Liver (tissue), 9 donors: ENCODE results near the gene DCLK2. TPM values are rescaled to one million over a fixed set of nuclear protein-coding genes. Genes with fewer than 3 reads are reported as not detected.

ENCODE experiments used
- DNase-seq: peaks from one replicate; pipeline ENCODE4 v3.0.0-alpha.2; 2017; ENCODE audit warnings: low spot score
- H3K27ac ChIP-seq, 2 donors: one replicate each; pipeline ENCODE4 v1.7.0; 2013; ENCODE audit warnings: inconsistent platforms in 2 of 2, low read length in 2 of 2, control low read depth in 1 of 2, low read depth in 1 of 2, mild to moderate bottlenecking in 1 of 2
- H3K27me3 ChIP-seq, 4 donors: one replicate each; pipeline versions ENCODE4 v1.6.1 to v1.7.0; 2013; ENCODE audit warnings: low read length in 3 of 4, inconsistent platforms in 1 of 4, mild to moderate bottlenecking in 1 of 4, moderate library complexity in 1 of 4; ENCODE audit not compliant: control insufficient read depth in 4 of 4, insufficient read depth in 4 of 4
- H3K36me3 ChIP-seq, 4 donors: one replicate each; pipeline versions ENCODE4 v1.6.1 to v1.7.0; 2013; ENCODE audit warnings: low read length in 3 of 4, mild to moderate bottlenecking in 3 of 4, low read depth in 1 of 4, moderate library complexity in 1 of 4; ENCODE audit not compliant: control insufficient read depth in 4 of 4, insufficient read depth in 3 of 4
- H3K4me1 ChIP-seq, 4 donors: one replicate each; pipeline versions ENCODE4 v1.6.1 to v1.7.0; 2013; ENCODE audit warnings: low read length in 3 of 4, mild to moderate bottlenecking in 3 of 4, moderate library complexity in 1 of 4; ENCODE audit not compliant: control insufficient read depth in 4 of 4, insufficient read depth in 4 of 4
- H3K4me3 ChIP-seq, 3 donors: one replicate each; pipeline versions ENCODE4 v1.6.1 to v1.7.0; 2013; ENCODE audit warnings: low read length in 3 of 3, control low read depth in 1 of 3, low read depth in 1 of 3, mild to moderate bottlenecking in 1 of 3
- H3K9ac ChIP-seq, 2 donors: one replicate each; pipeline ENCODE4 v1.7.0; 2013; ENCODE audit warnings: low read length in 2 of 2, mild to moderate bottlenecking in 2 of 2, moderate library complexity in 2 of 2, control low read depth in 1 of 2, low read depth in 1 of 2
- H3K9me3 ChIP-seq, 4 donors: one replicate each; pipeline versions ENCODE4 v1.6.1 to v1.7.0; 2013; ENCODE audit warnings: low read length in 3 of 4; ENCODE audit not compliant: control insufficient read depth in 4 of 4
- EGR1 ChIP-seq, 2 donors: IDR thresholded peaks; 2 replicates each; pipeline ENCODE4 v1.6.1; 2016 to 2018; ENCODE audit warnings: antibody characterized with exemption in 2 of 2, low read depth in 2 of 2
- FOXA1 ChIP-seq: IDR thresholded peaks from 2 replicates; pipeline ENCODE4 v1.6.1; 2016; ENCODE audit warnings: antibody characterized with exemption
- FOXA2 ChIP-seq: IDR thresholded peaks from 2 replicates; pipeline ENCODE4 v1.6.1; 2016; ENCODE audit warnings: antibody characterized with exemption
- GABPA ChIP-seq, 2 donors: IDR thresholded peaks in 1 of 2; conservative IDR thresholded peaks in 1 of 2; 2 replicates each; pipeline ENCODE4 v1.6.1; 2016; ENCODE audit warnings: antibody characterized with exemption in 2 of 2, mild to moderate bottlenecking in 1 of 2, moderate library complexity in 1 of 2
- HNF4A ChIP-seq, 2 donors: conservative IDR thresholded peaks; 2 replicates each; pipeline ENCODE4 v1.6.1; 2016; ENCODE audit warnings: antibody characterized with exemption in 2 of 2, mild to moderate bottlenecking in 2 of 2
- HNF4G ChIP-seq: IDR thresholded peaks from 2 replicates; pipeline ENCODE4 v1.6.1; 2016; ENCODE audit warnings: antibody characterized with exemption
- JUND ChIP-seq, 2 donors: IDR thresholded peaks; 2 replicates each; pipeline ENCODE4 v1.6.1; 2016; ENCODE audit warnings: antibody characterized with exemption in 2 of 2
- NR2F2 ChIP-seq: IDR thresholded peaks from 2 replicates; pipeline ENCODE4 v1.6.1; 2016; ENCODE audit warnings: antibody characterized with exemption
- RAD21 ChIP-seq, 2 donors: IDR thresholded peaks; 2 replicates each; pipeline ENCODE4 v1.6.1; 2016; ENCODE audit warnings: antibody characterized with exemption in 2 of 2, mild to moderate bottlenecking in 2 of 2
- RXRA ChIP-seq, 2 donors: IDR thresholded peaks; 2 replicates each; pipeline ENCODE4 v1.6.1; 2017 to 2018; ENCODE audit warnings: antibody characterized with exemption in 2 of 2, mild to moderate bottlenecking in 1 of 2
- SP1 ChIP-seq: IDR thresholded peaks from 2 replicates; pipeline ENCODE4 v1.6.1; 2018; ENCODE audit warnings: antibody characterized with exemption, mild to moderate bottlenecking
- TAF1 ChIP-seq: conservative IDR thresholded peaks from 2 replicates; pipeline ENCODE4 v1.6.1; 2016; ENCODE audit warnings: antibody characterized with exemption, mild to moderate bottlenecking
- YY1 ChIP-seq: IDR thresholded peaks from 2 replicates; pipeline ENCODE4 v1.6.1; 2016; ENCODE audit warnings: antibody characterized with exemption, mild to moderate bottlenecking
- whole genome bisulfite sequencing: extraction: QIAGEN DNeasy Blood & Tissue Kit; methylation state at CpG from one replicate; pipeline ENCODE4 v1.1.7; 2013; 5-methylcytosine and 5-hydroxymethylcytosine counted together
- polyA plus RNA-seq, 2 donors: library from polyadenylated mRNA; stranded (reverse) in 1 of 2; unstranded in 1 of 2; fragments of 200-250 nt in 1 of 2; fragments of >200 nt in 1 of 2; fragmentation: Nextera tagmentation in 1 of 2; extraction: Ambion mirVana in 1 of 2; gene quantifications; one replicate each; pipeline versions ENCODE4 v1.2.1 to v1.2.3, GENCODE V29; 2013 to 2015
- total RNA-seq, 2 donors: library from RNA; depleted of rRNA; stranded (reverse); fragments of >200 nt; gene quantifications; one replicate each; pipeline ENCODE4 v1.2.3, GENCODE V29; 2014
- TF ChIP-seq, protein P1 (sequence below): IDR thresholded peaks from 2 replicates; pipeline ENCODE4 v1.6.1; 2016; ENCODE audit warnings: antibody characterized with exemption, mild to moderate bottlenecking
- TF ChIP-seq, protein P2 (sequence below): IDR thresholded peaks from 2 replicates; pipeline ENCODE4 v1.6.1; 2016; ENCODE audit warnings: antibody characterized with exemption
- TF ChIP-seq, protein P3 (sequence below): IDR thresholded peaks from 2 replicates; pipeline ENCODE4 v1.6.1; 2016; ENCODE audit warnings: antibody characterized with exemption
- TF ChIP-seq, protein P4 (sequence below): fragments of 150-350 bp; IDR thresholded peaks from 2 replicates; pipeline ENCODE4 v1.5.1; 2017; ENCODE audit warnings: improper control_type of control experiment, low read depth, low read length; ENCODE audit not compliant: missing input control
- TF ChIP-seq, protein P5 (sequence below): IDR thresholded peaks from 2 replicates; pipeline ENCODE4 v1.6.1; 2016; ENCODE audit warnings: antibody characterized with exemption
- donor health status: healthy.
- donor health status: healthy.
- donor health status: healthy.
- donor health status: healthy.
- donor health status: healthy.

DCLK2 gene
- total and polyA plus RNA-seq, 4 donors: 0.14 to 1.7 (median 0.50) TPM

DNA sequence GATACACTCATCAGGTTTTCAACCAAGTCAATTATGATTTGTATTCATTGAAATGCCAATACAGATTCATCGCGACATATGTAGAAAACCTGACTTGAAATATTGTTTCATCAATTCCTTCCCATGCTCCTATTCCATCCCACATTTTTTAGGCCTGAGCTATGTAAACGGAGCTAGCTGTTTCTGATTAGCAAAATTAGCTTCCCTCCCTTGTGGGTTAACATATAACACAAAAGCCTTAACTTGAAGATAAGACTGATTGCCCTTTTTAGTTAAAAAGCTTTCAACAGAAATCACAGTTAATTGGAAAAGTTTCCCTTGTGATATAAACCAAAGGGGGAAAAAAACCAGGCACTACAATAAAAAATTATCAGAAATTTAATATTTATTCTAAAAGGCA, 32.8 kb upstream of the DCLK2 start:
- H3K36me3 ChIP-seq: no peaks in the 10 kb centered on the region
- H3K27me3 ChIP-seq: peaks cover 0 to 3% (median 0%) of the 10 kb centered on the region in 4 donors
- DNase-seq: no peak
- H3K27ac ChIP-seq: no peak overlapping the region
- 77% methylated on average over 3 of the region's 3 CpGs for WGBS
- TF ChIP-seq SP1 (no peak), TAF1 (no peak), RAD21 (IDR thresholded peaks at IDR 0.05) (no peak), HNF4G (no peak), EGR1 (IDR thresholded peaks at IDR 0.05; ENCODE audit: low read depth in 2 of 2) (no peak), NR2F2 (no peak), FOXA1 (no peak), JUND (IDR thresholded peaks at IDR 0.05) (no peak), YY1 (no peak), RXRA (IDR thresholded peaks at IDR 0.05) (no peak), HNF4A (conservative IDR thresholded peaks at IDR 0.05) (no peak), FOXA2 (no peak), GABPA (IDR thresholded peaks at IDR 0.05 in 1 of 2, conservative IDR thresholded peaks at IDR 0.05 in 1 of 2) (no peak)
- TF ChIP-seq, protein P1, sequence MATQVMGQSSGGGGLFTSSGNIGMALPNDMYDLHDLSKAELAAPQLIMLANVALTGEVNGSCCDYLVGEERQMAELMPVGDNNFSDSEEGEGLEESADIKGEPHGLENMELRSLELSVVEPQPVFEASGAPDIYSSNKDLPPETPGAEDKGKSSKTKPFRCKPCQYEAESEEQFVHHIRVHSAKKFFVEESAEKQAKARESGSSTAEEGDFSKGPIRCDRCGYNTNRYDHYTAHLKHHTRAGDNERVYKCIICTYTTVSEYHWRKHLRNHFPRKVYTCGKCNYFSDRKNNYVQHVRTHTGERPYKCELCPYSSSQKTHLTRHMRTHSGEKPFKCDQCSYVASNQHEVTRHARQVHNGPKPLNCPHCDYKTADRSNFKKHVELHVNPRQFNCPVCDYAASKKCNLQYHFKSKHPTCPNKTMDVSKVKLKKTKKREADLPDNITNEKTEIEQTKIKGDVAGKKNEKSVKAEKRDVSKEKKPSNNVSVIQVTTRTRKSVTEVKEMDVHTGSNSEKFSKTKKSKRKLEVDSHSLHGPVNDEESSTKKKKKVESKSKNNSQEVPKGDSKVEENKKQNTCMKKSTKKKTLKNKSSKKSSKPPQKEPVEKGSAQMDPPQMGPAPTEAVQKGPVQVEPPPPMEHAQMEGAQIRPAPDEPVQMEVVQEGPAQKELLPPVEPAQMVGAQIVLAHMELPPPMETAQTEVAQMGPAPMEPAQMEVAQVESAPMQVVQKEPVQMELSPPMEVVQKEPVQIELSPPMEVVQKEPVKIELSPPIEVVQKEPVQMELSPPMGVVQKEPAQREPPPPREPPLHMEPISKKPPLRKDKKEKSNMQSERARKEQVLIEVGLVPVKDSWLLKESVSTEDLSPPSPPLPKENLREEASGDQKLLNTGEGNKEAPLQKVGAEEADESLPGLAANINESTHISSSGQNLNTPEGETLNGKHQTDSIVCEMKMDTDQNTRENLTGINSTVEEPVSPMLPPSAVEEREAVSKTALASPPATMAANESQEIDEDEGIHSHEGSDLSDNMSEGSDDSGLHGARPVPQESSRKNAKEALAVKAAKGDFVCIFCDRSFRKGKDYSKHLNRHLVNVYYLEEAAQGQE: no peak
- TF ChIP-seq, protein P2, sequence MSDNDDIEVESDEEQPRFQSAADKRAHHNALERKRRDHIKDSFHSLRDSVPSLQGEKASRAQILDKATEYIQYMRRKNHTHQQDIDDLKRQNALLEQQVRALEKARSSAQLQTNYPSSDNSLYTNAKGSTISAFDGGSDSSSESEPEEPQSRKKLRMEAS: no peak
- TF ChIP-seq, protein P3, sequence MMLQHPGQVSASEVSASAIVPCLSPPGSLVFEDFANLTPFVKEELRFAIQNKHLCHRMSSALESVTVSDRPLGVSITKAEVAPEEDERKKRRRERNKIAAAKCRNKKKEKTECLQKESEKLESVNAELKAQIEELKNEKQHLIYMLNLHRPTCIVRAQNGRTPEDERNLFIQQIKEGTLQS: no peak
- TF ChIP-seq, protein P4, sequence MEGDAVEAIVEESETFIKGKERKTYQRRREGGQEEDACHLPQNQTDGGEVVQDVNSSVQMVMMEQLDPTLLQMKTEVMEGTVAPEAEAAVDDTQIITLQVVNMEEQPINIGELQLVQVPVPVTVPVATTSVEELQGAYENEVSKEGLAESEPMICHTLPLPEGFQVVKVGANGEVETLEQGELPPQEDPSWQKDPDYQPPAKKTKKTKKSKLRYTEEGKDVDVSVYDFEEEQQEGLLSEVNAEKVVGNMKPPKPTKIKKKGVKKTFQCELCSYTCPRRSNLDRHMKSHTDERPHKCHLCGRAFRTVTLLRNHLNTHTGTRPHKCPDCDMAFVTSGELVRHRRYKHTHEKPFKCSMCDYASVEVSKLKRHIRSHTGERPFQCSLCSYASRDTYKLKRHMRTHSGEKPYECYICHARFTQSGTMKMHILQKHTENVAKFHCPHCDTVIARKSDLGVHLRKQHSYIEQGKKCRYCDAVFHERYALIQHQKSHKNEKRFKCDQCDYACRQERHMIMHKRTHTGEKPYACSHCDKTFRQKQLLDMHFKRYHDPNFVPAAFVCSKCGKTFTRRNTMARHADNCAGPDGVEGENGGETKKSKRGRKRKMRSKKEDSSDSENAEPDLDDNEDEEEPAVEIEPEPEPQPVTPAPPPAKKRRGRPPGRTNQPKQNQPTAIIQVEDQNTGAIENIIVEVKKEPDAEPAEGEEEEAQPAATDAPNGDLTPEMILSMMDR: no peak
- TF ChIP-seq, protein P5, sequence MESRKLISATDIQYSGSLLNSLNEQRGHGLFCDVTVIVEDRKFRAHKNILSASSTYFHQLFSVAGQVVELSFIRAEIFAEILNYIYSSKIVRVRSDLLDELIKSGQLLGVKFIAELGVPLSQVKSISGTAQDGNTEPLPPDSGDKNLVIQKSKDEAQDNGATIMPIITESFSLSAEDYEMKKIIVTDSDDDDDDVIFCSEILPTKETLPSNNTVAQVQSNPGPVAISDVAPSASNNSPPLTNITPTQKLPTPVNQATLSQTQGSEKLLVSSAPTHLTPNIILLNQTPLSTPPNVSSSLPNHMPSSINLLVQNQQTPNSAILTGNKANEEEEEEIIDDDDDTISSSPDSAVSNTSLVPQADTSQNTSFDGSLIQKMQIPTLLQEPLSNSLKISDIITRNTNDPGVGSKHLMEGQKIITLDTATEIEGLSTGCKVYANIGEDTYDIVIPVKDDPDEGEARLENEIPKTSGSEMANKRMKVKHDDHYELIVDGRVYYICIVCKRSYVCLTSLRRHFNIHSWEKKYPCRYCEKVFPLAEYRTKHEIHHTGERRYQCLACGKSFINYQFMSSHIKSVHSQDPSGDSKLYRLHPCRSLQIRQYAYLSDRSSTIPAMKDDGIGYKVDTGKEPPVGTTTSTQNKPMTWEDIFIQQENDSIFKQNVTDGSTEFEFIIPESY: no peak
- no peaks in the 10 kb centered on the region for H3K9me3 ChIP-seq
- no peak overlapping the region for H3K4me3 ChIP-seq
- H3K9ac ChIP-seq: no peak overlapping the region
- H3K4me1 ChIP-seq: no peaks in the 10 kb centered on the region
